IMR-90 (cell line): ENCODE measurements around the gene CEP95. TPM values are rescaled to one million over a fixed set of nuclear protein-coding genes. Genes with fewer than 3 reads are reported as not detected.

Experiments
- ATAC-seq: fragments of 200-7000 bp; cut with Tn5 transposase; 2 replicates; pipeline ENCODE4 v1.9.1; 2020; ENCODE audit warnings: low read depth, mild to moderate bottlenecking, moderate library complexity
- BruUV-seq: library from RNA; stranded (reverse); fragments of 400-500 nt; replicated peaks from 2 replicates; lab custom pipeline; 2021; lab: Mats Ljungman, UMichigan
- CTCF ChIA-PET: fragments of 300-600 bp; formaldehyde crosslinking; extraction: SDS; loops from one replicate; lab custom pipeline; 2021; ENCODE audit warnings: antibody characterized with exemption; lab: Yijun Ruan, JAX
- POLR2A ChIA-PET: fragments of 300-600 bp; sonication (Branson Sonifier 250); formaldehyde crosslinking; loops from one replicate; lab custom pipeline; 2022; ENCODE audit warnings: antibody characterized with exemption; ENCODE audit not compliant: unreplicated experiment; lab: Charles Lee
- DNase-seq: peaks from one replicate; pipeline ENCODE4 v3.0.0; 2013
- H2AFZ ChIP-seq: replicated peaks from 2 replicates; pipeline ENCODE3; 2013; ENCODE audit warnings: low read length, mild to moderate bottlenecking; ENCODE audit not compliant: poor library complexity
- H2AK5ac ChIP-seq: 2 replicates; pipeline ENCODE4 v1.6.1; 2013; ENCODE audit warnings: low read depth, low read length, inconsistent platforms
- H2AK9ac ChIP-seq: replicated peaks from 2 replicates; pipeline ENCODE3; 2013; ENCODE audit warnings: mild to moderate bottlenecking, low read depth, low read length, moderate library complexity; ENCODE audit not compliant: poor library complexity
- H2BK120ac ChIP-seq: 2 replicates; pipeline ENCODE4 v1.6.1; 2013; ENCODE audit warnings: low read depth, low read length, inconsistent platforms
- H2BK15ac ChIP-seq: 3 replicates; pipeline ENCODE4 v1.6.1; 2013; ENCODE audit warnings: low read depth, low read length, inconsistent platforms
- H2BK20ac ChIP-seq: 2 replicates; pipeline ENCODE4 v1.6.1; 2013; ENCODE audit warnings: low read depth, mild to moderate bottlenecking, inconsistent platforms, low read length, moderate library complexity
- H2BK5ac ChIP-seq: 2 replicates; pipeline ENCODE4 v1.6.1; 2013; ENCODE audit warnings: mild to moderate bottlenecking, low read depth, low read length, inconsistent platforms; ENCODE audit not compliant: poor library complexity, severe bottlenecking
- H3K14ac ChIP-seq: replicated peaks from 2 replicates; pipeline ENCODE4 v1.6.1; 2013; ENCODE audit warnings: low read depth, low read length, inconsistent platforms
- H3K18ac ChIP-seq: 2 replicates; pipeline ENCODE4 v1.6.1; 2013; ENCODE audit warnings: low read depth, low read length, control low read depth
- H3K23ac ChIP-seq: 2 replicates; pipeline ENCODE4 v1.6.1; 2013; ENCODE audit warnings: low read depth, low read length, inconsistent platforms
- H3K27ac ChIP-seq: 2 replicates; pipeline ENCODE4 v1.5.1; 2013; ENCODE audit warnings: mild to moderate bottlenecking, control low read depth, low read length; ENCODE audit not compliant: insufficient read depth
- H3K27me3 ChIP-seq: 2 replicates; pipeline ENCODE4 v1.6.1; 2013; ENCODE audit warnings: low read length; ENCODE audit not compliant: control insufficient read depth, insufficient read depth
- H3K36me3 ChIP-seq: 2 replicates; pipeline ENCODE4 v1.6.1; 2013; ENCODE audit warnings: low read length, mixed read lengths; ENCODE audit not compliant: control insufficient read depth, insufficient read depth
- H3K4ac ChIP-seq: 2 replicates; pipeline ENCODE4 v1.6.1; 2013; ENCODE audit warnings: low read depth, low read length, inconsistent platforms
- H3K4me1 ChIP-seq: 2 replicates; pipeline ENCODE4 v1.6.1; 2013; ENCODE audit warnings: low read length, mixed read lengths; ENCODE audit not compliant: control insufficient read depth, insufficient read depth
- H3K4me2 ChIP-seq: 2 replicates; pipeline ENCODE4 v1.6.1; 2013; ENCODE audit warnings: low read depth, mild to moderate bottlenecking, control low read depth, low read length, moderate library complexity
- H3K4me3 ChIP-seq: 2 replicates; pipeline ENCODE4 v1.5.1; 2013; ENCODE audit warnings: low read depth, mild to moderate bottlenecking, control low read depth, low read length, moderate library complexity; ENCODE audit not compliant: insufficient read depth
- H3K56ac ChIP-seq: 2 replicates; pipeline ENCODE4 v1.6.1; 2013; ENCODE audit warnings: low read length, inconsistent platforms; ENCODE audit not compliant: insufficient read depth; ENCODE audit errors: extremely low read depth
- H3K79me1 ChIP-seq, 2 experiments: 2 replicates each; pipeline ENCODE4 v1.6.1; 2013; ENCODE audit warnings: low read length in 2 of 2, inconsistent platforms in 1 of 2, low read depth in 1 of 2
- H3K9ac ChIP-seq: 2 replicates; pipeline ENCODE4 v1.6.1; 2013; ENCODE audit warnings: low read depth, low read length, control low read depth
- H3K9me1 ChIP-seq: 2 replicates; pipeline ENCODE4 v1.6.1; 2013; ENCODE audit warnings: low read length, inconsistent platforms; ENCODE audit not compliant: insufficient read depth
- H3K9me3 ChIP-seq: 2 replicates; pipeline ENCODE4 v1.6.1; 2013; ENCODE audit warnings: low read length; ENCODE audit not compliant: control insufficient read depth, insufficient read depth
- H4K20me1 ChIP-seq: 2 replicates; pipeline ENCODE4 v1.6.1; 2013; ENCODE audit warnings: low read length, inconsistent platforms; ENCODE audit not compliant: insufficient read depth
- H4K5ac ChIP-seq: 2 replicates; pipeline ENCODE4 v1.6.1; 2013; ENCODE audit warnings: mild to moderate bottlenecking, low read depth, low read length, control low read depth
- H4K8ac ChIP-seq, 2 experiments: 2 replicates each; pipeline ENCODE4 v1.6.1; 2013; ENCODE audit warnings: low read depth in 2 of 2, low read length in 2 of 2, control low read depth in 1 of 2, inconsistent platforms in 1 of 2
- H4K91ac ChIP-seq: 2 replicates; pipeline ENCODE4 v1.6.1; 2013; ENCODE audit warnings: low read depth, low read length, inconsistent platforms; ENCODE audit not compliant: insufficient read depth
- CHD1 ChIP-seq: IDR thresholded peaks from 2 replicates; pipeline ENCODE4 v1.6.1; 2012; ENCODE audit warnings: low read depth, low read length, improper control_type of control experiment
- MAZ ChIP-seq: IDR thresholded peaks from 2 replicates; pipeline ENCODE4 v1.6.1; 2012; ENCODE audit warnings: low read depth, mild to moderate bottlenecking, low read length, improper control_type of control experiment, moderate library complexity, borderline replicate concordance
- MXI1 ChIP-seq: IDR thresholded peaks from 2 replicates; pipeline ENCODE4 v1.6.1; 2012; ENCODE audit warnings: low read depth, mild to moderate bottlenecking, low read length, moderate library complexity, borderline replicate concordance
- POLR2A ChIP-seq: IDR thresholded peaks from 2 replicates; pipeline ENCODE4 v1.6.1; 2012; ENCODE audit warnings: mild to moderate bottlenecking, low read depth, low read length
- RCOR1 ChIP-seq: IDR thresholded peaks from 2 replicates; pipeline ENCODE4 v1.6.1; 2012; ENCODE audit warnings: mild to moderate bottlenecking, low read length, improper control_type of control experiment; ENCODE audit not compliant: insufficient replicate concordance
- RFX5 ChIP-seq: IDR thresholded peaks from 2 replicates; pipeline ENCODE4 v1.8.0; 2012; ENCODE audit warnings: low read depth, mild to moderate bottlenecking, low read length, moderate library complexity
- SMC3 ChIP-seq: fragments of 150-350 bp; IDR thresholded peaks from 2 replicates; pipeline ENCODE4 v1.6.1; 2016; ENCODE audit warnings: low read depth, mild to moderate bottlenecking, antibody characterized with exemption, low read length, moderate library complexity
- USF2 ChIP-seq: fragments of 150-350 bp; IDR thresholded peaks from 2 replicates; pipeline ENCODE4 v1.6.1; 2017; ENCODE audit warnings: mild to moderate bottlenecking, antibody characterized with exemption, low read length, low read depth
- WGBS, 2 experiments: methylation state at CpG; one replicate each; pipeline versions ENCODE4 v1.1.5 to v1.1.7; 2013; ENCODE audit warnings: missing lambda C conversion rate in 2 of 2; ENCODE audit not compliant: insufficient read length in 1 of 2; ENCODE audit errors: extremely low coverage in 2 of 2; 5-methylcytosine and 5-hydroxymethylcytosine counted together
- dilution Hi-C: fragments of 300-500 bp; cut with HindIII; formaldehyde crosslinking; loops from one replicate; pipeline ENCODE4 v1.14.3; 2018; ENCODE audit warnings: low sequenced_read_pairs; ENCODE audit not compliant: unreplicated experiment
- in situ Hi-C: fragments of 300-500 bp; cut with MboI; formaldehyde crosslinking; loops from 3 replicates; pipeline ENCODE4 v1.14.3; 2019; ENCODE audit warnings: low sequenced_read_pairs, inconsistent platforms, mixed read lengths
- intact Hi-C: fragments of 100-400 bp; cut with micrococcal nuclease; formaldehyde crosslinking; loops from 2 replicates; pipeline ENCODE4 v1.10.0; 2022
- polyA plus RNA-seq, 3 experiments: library from polyadenylated mRNA; depleted of rRNA; stranded (reverse); fragments of >200 nt; gene quantifications; 2 replicates each; pipeline ENCODE4 v1.2.3, GENCODE V29; 2012; ENCODE audit warnings: low replicate concordance in 1 of 3
- total RNA-seq: library from RNA; depleted of rRNA; stranded (reverse); fragments of >200 nt; gene quantifications from 2 replicates; pipeline ENCODE4 v1.2.3, GENCODE V29; 2012

Gene CEP95
- total and polyA plus RNA-seq, 2 of the 4 experiments (the other 2 are of a cell fraction) = 6.1 to 13.6 TPM

GRCh38 chr17:64504769-64505339 lies 1.9 kb upstream of the CEP95 start (continued):
- TF ChIP-seq RCOR1 = no peak

DNA sequence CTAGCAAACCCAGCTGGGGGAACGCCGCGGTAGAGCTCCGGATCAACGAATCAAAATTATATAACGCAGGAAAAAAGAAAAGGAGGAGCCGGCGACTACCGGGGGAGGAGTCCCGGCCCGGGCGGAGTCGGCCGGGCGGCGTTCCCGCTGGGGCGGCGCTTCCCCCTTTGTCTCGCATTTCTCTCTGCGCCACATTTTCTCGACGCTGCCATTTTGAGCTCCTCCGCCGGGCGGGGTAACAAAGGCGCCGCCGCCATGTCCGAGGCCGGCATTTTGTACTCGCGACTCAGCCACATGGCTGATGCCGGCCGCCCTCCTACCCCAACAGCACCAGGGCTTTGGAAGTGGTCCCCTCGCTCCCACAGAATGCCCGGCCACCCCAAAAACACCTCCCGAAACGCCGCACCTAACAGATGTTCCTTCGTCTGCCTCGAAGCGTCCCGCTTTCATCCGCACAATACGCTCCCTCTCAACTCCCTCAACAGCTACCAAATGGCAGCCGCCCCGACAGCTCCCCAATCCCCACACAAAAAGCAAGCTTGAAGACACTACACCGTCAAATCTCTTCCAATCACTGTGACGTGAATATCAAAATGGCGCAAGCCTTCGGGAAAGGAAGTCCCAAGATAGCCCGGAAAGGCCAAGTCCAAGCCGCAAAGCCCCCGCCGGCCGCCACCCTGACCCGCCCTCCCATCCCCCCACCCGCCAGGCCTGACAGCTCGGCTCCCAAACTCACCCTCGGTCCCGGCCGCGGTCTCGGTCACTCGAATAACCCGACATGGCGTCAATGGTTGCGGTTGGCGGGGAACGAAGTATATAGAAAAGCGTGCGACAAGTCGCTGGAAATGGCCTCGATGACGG lies 1.2 kb upstream of the CEP95 start:
- H3K4ac ChIP-seq = peak overlapping the region; percentile 99
- H3K27me3 ChIP-seq = no peaks in the 10 kb centered on the region
- H3K56ac ChIP-seq = peak overlapping the region; percentile 98
- H2BK120ac ChIP-seq = peak overlapping the region; percentile 61
- peak overlapping the region; percentile 98 for H4K91ac ChIP-seq
- H4K20me1 ChIP-seq = peaks cover 79% of the 10 kb centered on the region
- peaks cover 7% of the 10 kb centered on the region for H3K9me1 ChIP-seq
- H3K23ac ChIP-seq = peak overlapping the region; percentile 99
- 0% methylated on average over 56 of the region's 76 CpGs; no CpG with 5 or more reads in 1 of the 2 experiments for WGBS, 2 experiments
- H3K4me2 ChIP-seq = peak overlapping the region; percentile 90; the same call in 1 of the 2 replicates
- H3K27ac ChIP-seq = peak overlapping the region; percentile 92
- POLR2A ChIA-PET = interaction anchor here (0.6 to 1.2 kb wide), 8 partner anchors 9 to 236 kb away, joined by 3 to 7 read pairs (median 3); partner anchors contain the start of gene POLG2
- dilution Hi-C loops (no loop called here), intact Hi-C loops (no loop called here), in situ Hi-C loops (no loop called here)
- H4K5ac ChIP-seq = peak overlapping the region; percentile 77
- CTCF ChIA-PET = no interaction called here
- peak overlapping the region; percentile 98 for H2AK5ac ChIP-seq
- peak overlapping the region; percentile 88 for H3K18ac ChIP-seq
- peak overlapping the region; percentile 93 for H3K4me3 ChIP-seq
- H4K8ac ChIP-seq = peak overlapping the region; percentile 93 to 98
- H3K9ac ChIP-seq = peak overlapping the region; percentile 94
- peaks cover 26 to 67% of the 10 kb centered on the region in 2 experiments for H3K79me1 ChIP-seq
- H3K9me3 ChIP-seq = no peaks in the 10 kb centered on the region
- peaks cover 46% of the 10 kb centered on the region for H3K36me3 ChIP-seq
- H3K14ac ChIP-seq = peak overlapping the region; percentile 99
- H2BK15ac ChIP-seq = no peak overlapping the region; the same call in 2 of the 3 replicates
- H2BK20ac ChIP-seq = no peak overlapping the region
- H2AK9ac ChIP-seq = peak overlapping the region; percentile 100
- peak; percentile 82 for DNase-seq
- H3K4me1 ChIP-seq = peaks cover 2% of the 10 kb centered on the region; the same call in 1 of the 2 replicates
- no peak for TF ChIP-seq MAZ
- no peak for TF ChIP-seq POLR2A
- TF ChIP-seq MXI1 = peak; percentile 60; the same call in 1 of the 2 replicates
- no peak for TF ChIP-seq USF2
- no peak for TF ChIP-seq SMC3
- peak; percentile 97 for TF ChIP-seq CHD1
- no peak for TF ChIP-seq RFX5
- H2BK5ac ChIP-seq = peak overlapping the region; percentile 93
- no TSS peak for BruUV-seq
- ATAC-seq = peak; percentile 42
- H2AFZ ChIP-seq = peak overlapping the region; percentile 91
